ENCODE results near the gene TCN2.
"Not testable (repeated sequence)": the region's sequence is repeated elsewhere in the genome, so short reads cannot be mapped to it uniquely, and the experiment has no call there.

TCN2 gene

GRCh38 chr22:30580896-30581295, 26.1 kb upstream of the TCN2 start:
- no peak for DNase-seq

DNA sequence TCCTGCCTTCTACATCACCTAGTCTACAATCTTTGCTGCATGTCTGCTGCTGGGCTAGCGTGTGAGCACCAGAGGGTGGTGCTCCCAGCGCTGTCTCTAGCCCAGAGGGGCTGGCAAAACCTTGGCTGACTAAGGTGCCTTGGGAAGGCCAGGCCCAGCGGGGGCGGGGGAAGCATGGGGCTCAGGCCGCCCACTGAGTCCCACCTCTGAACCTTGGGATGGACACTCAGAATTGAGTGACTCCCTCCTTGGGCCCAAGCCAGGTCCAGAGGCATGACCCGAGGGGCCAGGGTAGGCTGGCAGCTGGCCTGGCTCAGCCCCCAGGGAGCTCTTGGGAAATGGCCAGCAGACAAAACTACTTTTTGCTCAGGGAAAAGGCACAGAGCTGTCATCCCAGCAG, 24.9 kb upstream of the TCN2 start:
- no peak for DNase-seq

DNA sequence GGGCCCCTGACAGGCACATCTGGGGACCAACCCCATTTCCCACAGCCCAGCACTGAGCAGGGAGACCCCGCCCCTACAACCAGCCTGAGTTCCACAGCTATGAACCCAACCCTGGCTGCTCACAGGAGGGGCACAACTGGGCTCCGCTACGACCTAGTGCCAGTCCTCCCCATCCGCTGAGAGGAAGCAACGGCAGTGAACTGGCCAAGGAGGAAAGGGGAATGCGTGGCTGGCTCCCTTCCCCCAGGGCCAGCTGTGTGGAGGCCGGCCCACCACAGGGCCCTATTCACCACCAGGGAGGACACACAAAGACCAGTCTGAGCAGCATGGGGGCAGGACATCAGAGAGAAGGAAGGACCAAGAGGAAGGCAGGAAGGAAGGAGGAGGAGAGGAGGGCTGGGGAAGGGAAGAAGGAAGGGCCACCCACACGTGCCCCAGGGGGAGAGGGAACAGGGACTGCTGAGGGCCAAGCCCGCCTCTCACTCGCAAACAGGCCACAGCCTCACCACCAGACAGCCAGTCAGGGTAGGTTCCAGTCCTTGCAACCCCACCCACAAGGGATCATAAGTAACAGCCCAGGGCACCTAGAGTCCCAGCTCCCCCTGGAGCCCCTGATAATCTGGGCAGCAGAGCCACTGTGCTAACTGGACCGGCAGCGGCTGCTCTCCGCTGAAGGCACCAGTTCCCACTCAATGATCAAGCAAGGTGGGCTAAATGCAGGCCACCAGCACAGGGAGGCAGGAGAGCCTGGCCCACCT, 24.0 kb upstream of the TCN2 start:
- no peak for DNase-seq

GRCh38 chr22:30584441-30584840, 22.5 kb upstream of the TCN2 start:
- DNase-seq, result no peak

- DNase-seq, result no peak
Measured at GRCh38 chr22:30586414-30586813, 20.6 kb upstream of the TCN2 start.

DNA sequence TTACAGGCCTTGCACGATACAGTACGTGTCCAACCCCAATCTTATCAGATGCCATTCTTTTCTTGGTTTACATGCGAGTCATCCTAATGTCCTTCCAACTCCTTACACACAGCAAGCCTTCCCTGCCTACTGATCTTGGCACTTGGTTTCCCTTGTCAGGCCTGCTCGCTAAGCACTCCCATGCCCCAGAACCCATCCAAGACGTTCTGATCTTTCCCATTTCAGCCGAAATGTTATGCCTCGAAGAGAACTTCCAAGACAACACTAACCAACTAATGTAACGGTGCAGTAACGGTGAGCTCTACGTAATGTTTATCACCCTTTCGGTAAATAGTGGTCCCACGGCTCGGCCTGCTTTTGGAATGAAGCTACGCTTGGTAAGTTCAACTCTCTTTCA, 15.8 kb upstream of the TCN2 start:
- no peak for DNase-seq

GRCh38 chr22:30591588-30592359, 15.2 kb upstream of the TCN2 start, which contains the start of gene PES1:
PES1 (minus strand) TSS chr22:30591910; CDS start chr22:30591833, 77 bp downstream.
- DNase-seq, result peak; percentile 97

DNA sequence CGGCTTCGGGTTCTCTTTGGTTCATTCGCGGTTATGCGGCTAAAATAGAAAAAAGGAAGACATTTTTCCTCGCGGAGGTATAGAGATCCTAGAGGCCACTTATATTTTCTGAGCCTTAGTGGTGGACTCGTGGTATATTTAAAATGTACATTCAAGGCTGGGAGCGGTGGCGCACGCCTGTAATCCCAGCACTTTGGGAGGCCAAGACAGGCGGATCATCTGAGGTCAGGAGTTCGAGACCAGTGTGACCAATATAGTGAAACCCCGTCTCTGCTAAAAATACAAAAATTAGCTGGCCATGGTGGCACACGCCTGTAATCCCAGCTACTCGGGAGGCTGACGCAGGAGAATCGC, 14.6 kb upstream of the TCN2 start:
- not testable (repeated sequence) for DNase-seq

GRCh38 chr22:30596199-30596598, 10.8 kb upstream of the TCN2 start:
- no peak for DNase-seq

GRCh38 chr22:30596886-30597285, 10.1 kb upstream of the TCN2 start:
- no peak for DNase-seq

- DNase-seq, result no peak
Measured at GRCh38 chr22:30598986-30599385, 8.0 kb upstream of the TCN2 start.

- no peak for DNase-seq
Measured at GRCh38 chr22:30600921-30601320, 6.1 kb upstream of the TCN2 start.

GRCh38 chr22:30601464-30601863, 5.5 kb upstream of the TCN2 start:
- DNase-seq, result no peak

DNA sequence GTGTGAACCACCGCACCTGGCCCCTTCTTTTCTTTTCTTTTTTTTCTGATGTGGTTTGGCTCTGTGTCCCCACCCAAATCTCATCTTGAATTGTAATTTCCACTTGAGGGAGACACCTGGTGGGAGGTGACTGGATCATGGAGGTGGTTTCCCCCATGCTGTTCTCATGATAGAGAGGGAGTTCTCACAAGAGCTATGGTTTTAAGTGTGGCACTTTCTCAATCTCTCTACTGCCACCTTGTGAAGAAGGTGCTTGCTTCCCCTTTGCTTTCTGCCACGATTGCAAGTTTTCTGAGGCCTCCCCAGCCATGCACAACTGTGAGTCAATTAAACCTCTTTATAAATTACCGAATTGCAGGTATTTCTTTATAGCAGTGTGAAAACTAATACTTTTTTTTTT, 4.9 kb upstream of the TCN2 start:
- no peak for DNase-seq

DNA sequence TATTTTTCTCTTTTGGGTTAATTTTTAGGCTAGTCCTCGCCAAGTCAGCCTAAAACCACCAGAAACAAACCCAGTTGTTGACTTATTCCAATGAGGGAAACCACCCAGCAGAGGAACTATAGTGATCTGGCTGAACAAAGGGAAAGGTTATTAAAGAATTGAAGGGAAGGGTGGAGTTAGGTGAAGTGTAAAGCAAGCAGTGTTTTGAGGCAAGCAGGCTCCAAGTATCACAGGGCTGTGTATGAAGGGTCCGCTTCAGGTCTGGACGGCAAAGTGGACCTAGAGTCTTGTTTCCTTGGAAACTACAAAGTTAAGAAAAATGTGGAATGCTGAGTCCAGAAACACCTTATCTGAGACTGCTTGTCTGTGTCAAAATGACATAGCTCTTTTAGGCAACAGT, 3.2 kb upstream of the TCN2 start:
- no peak for DNase-seq

DNA sequence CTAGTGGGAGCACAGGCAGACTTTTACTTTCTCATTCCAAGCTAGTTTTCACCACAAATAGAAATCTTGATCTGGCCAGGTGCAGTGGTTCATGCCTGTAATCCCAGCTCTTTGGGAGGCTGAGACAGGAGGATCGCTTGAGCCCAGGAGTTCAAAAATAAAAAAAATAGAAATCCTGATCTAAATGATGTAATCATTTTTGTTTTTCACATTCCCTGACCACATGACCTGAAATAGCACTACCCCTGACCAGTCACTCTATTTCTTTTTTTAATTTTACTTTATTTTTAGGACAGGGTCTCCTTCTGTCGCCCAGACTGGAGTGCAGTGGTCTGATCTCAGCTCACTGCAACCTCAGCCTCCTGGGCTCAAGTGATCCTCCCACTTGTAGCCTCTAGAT, 2.3 kb upstream of the TCN2 start:
- no peak for DNase-seq

- DNase-seq, result peak; percentile 26
Measured at GRCh38 chr22:30605449-30606110, 1.4 kb upstream of the TCN2 start.

DNA sequence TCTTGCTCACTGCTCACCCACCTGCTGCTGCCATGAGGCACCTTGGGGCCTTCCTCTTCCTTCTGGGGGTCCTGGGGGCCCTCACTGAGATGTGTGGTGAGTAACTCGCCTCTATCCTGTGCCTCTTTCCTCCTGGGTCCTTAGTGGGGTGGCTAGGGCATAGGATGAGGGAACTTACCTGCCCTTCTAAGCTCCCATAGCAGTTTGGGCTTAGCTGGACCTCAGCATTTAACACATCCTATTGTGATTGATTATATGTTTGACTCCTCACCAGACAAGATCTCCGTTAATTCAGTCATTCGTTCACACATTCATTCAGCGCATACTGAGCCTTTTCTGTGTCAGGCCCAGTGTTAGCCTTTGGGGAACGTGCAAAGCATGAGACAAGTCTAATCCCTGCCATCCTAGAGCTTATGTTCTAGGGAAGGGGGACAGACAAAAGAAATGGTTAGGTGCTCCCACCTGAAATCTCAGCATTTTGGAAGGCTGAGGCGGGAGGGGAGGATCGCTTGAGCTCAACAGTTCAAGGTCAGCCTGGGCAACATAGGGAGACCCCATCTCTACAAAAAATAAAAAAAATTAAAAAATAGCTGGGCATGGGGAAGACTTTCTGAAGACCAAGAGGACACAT, 441 bp downstream of the TCN2 start:
- no peak for DNase-seq

- DNase-seq, result no peak
Measured at GRCh38 chr22:30607939-30608338, 965 bp downstream of the TCN2 start.

- no peak for DNase-seq
Measured at GRCh38 chr22:30609260-30610185, 2.5 kb downstream of the TCN2 start.

DNA sequence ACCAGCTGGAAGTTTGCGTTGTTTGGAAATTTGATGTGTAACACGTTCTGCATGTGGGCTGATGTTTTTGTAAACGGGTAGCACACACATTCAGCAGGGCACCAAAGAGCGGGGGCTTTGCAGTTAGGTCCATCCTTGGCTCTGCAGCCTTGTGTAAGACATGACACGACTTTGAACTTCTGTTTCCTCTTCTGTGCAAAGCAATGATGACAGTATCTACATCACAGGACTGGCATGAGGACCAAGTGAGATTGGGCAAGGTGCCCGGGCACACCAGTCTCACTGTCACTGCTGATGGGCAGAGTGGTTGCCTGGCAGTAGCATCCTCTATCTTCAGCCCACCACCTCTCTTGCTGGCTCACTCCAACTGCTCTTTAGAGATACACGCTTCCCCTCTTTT, 3.3 kb downstream of the TCN2 start:
- no peak for DNase-seq

- no peak for DNase-seq
Measured at GRCh38 chr22:30611197-30611596, 4.2 kb downstream of the TCN2 start.
